ENCODE results near the gene TMEM220.

The TMEM220 gene

GRCh38 chr17:10729334-10730193 is at the start of gene TMEM220:
TSS of gene TMEM220 (minus strand) at chr17:10730023. CDS start at chr17:10729851, 172 bp downstream.
- no peaks in the 10 kb centered on the region for H3K9me2 ChIP-seq (replicated peaks; ENCODE audit: control insufficient read depth, low read length)
- peaks cover 51% of the 10 kb centered on the region for H3K27me3 ChIP-seq (ENCODE audit: control insufficient read depth, low read length)
- H4K20me1 ChIP-seq (ENCODE audit: control insufficient read depth, insufficient read depth, low read depth, low read length): no peaks in the 10 kb centered on the region
- H3K4me2 ChIP-seq (ENCODE audit: low read length): peak within 1 kb of the TSS; percentile 62
- H3K36me3 ChIP-seq (ENCODE audit: control insufficient read depth, low read length): no peaks in the 10 kb centered on the region
- TF ChIP-seq CTCF (IDR thresholded peaks at IDR 0.05; ENCODE audit: low read depth, low read length, poor library complexity, severe bottlenecking) (no peak), EZH2phosphoT487 (IDR thresholded peaks at IDR 0.05; ENCODE audit: borderline replicate concordance, low read length) (peak; percentile 90)
- H3K79me2 ChIP-seq (ENCODE audit: control insufficient read depth, low read length): no peaks in the 10 kb centered on the region
- H3F3A ChIP-seq (ENCODE audit: control insufficient read depth, insufficient read depth): no peaks in the 10 kb centered on the region
- no peaks in the 10 kb centered on the region for H3K9me3 ChIP-seq (ENCODE audit: control insufficient read depth, insufficient read depth, low read length)
- H3K4me3 ChIP-seq (ENCODE audit: low read length): peak within 1 kb of the TSS; percentile 59
- H3K27ac ChIP-seq (ENCODE audit: low read depth, low read length): no peak within 1 kb of the TSS
- H3K4me1 ChIP-seq (ENCODE audit: control insufficient read depth, low read length): peaks cover 4% of the 10 kb centered on the region

GRCh38 chr17:10779609-10780008 is 49.8 kb upstream of the TMEM220 start:
- no peak overlapping the region for H3K4me2 ChIP-seq (ENCODE audit: low read length)
- no peaks in the 10 kb centered on the region for H4K20me1 ChIP-seq (ENCODE audit: control insufficient read depth, insufficient read depth, low read depth, low read length)
- H3K4me1 ChIP-seq (ENCODE audit: control insufficient read depth, low read length): no peaks in the 10 kb centered on the region
- no peaks in the 10 kb centered on the region for H3K9me2 ChIP-seq (replicated peaks; ENCODE audit: control insufficient read depth, low read length)
- H3K4me3 ChIP-seq (ENCODE audit: low read length): no peak overlapping the region
- no peaks in the 10 kb centered on the region for H3K27me3 ChIP-seq (ENCODE audit: control insufficient read depth, low read length)
- TF ChIP-seq CTCF (IDR thresholded peaks at IDR 0.05; ENCODE audit: low read depth, low read length, poor library complexity, severe bottlenecking) (no peak), EZH2phosphoT487 (IDR thresholded peaks at IDR 0.05; ENCODE audit: borderline replicate concordance, low read length) (no peak)
- H3K27ac ChIP-seq (ENCODE audit: low read depth, low read length): no peak overlapping the region
- H3F3A ChIP-seq (ENCODE audit: control insufficient read depth, insufficient read depth): no peaks in the 10 kb centered on the region
- H3K9me3 ChIP-seq (ENCODE audit: control insufficient read depth, insufficient read depth, low read length): no peaks in the 10 kb centered on the region
- no peaks in the 10 kb centered on the region for H3K36me3 ChIP-seq (ENCODE audit: control insufficient read depth, low read length)
- no peaks in the 10 kb centered on the region for H3K79me2 ChIP-seq (ENCODE audit: control insufficient read depth, low read length)

GRCh38 chr17:10777890-10778289 is 48.1 kb upstream of the TMEM220 start:
- H3F3A ChIP-seq (ENCODE audit: control insufficient read depth, insufficient read depth): no peaks in the 10 kb centered on the region
- no peak overlapping the region for H3K4me3 ChIP-seq (ENCODE audit: low read length)
- H3K9me3 ChIP-seq (ENCODE audit: control insufficient read depth, insufficient read depth, low read length): no peaks in the 10 kb centered on the region
- H3K27me3 ChIP-seq (ENCODE audit: control insufficient read depth, low read length): no peaks in the 10 kb centered on the region
- no peak overlapping the region for H3K27ac ChIP-seq (ENCODE audit: low read depth, low read length)
- H3K79me2 ChIP-seq (ENCODE audit: control insufficient read depth, low read length): no peaks in the 10 kb centered on the region
- no peaks in the 10 kb centered on the region for H3K4me1 ChIP-seq (ENCODE audit: control insufficient read depth, low read length)
- TF ChIP-seq EZH2phosphoT487 (IDR thresholded peaks at IDR 0.05; ENCODE audit: borderline replicate concordance, low read length): no peak
- no peak for TF ChIP-seq CTCF (IDR thresholded peaks at IDR 0.05; ENCODE audit: low read depth, low read length, poor library complexity, severe bottlenecking)
- H3K36me3 ChIP-seq (ENCODE audit: control insufficient read depth, low read length): no peaks in the 10 kb centered on the region
- H3K4me2 ChIP-seq (ENCODE audit: low read length): no peak overlapping the region
- H4K20me1 ChIP-seq (ENCODE audit: control insufficient read depth, insufficient read depth, low read depth, low read length): no peaks in the 10 kb centered on the region
- no peaks in the 10 kb centered on the region for H3K9me2 ChIP-seq (replicated peaks; ENCODE audit: control insufficient read depth, low read length)

Measured in DOHH2 (cell line).